Tibial artery (tissue), 4 donors: ENCODE results near the gene AMBP.

Experiments used
- DNase-seq, 2 donors: peaks; one replicate each; pipeline ENCODE4 v3.0.0-alpha.2; 2019
- H3K27ac ChIP-seq, 2 donors: fragments of 200-600 bp; sonication (generic) in 1 of 2; 1 replicate in 1 of 2; 2 replicates in 1 of 2; pipeline ENCODE4 v1.5.1; 2018 to 2019; ENCODE audit warnings: mild to moderate bottlenecking in 1 of 2
- H3K27me3 ChIP-seq, 2 donors: fragments of 200-600 bp; sonication (generic) in 1 of 2; one replicate each; pipeline versions ENCODE4 v1.5.1 to v1.6.0; 2016 to 2019
- H3K36me3 ChIP-seq, 3 donors: fragments of 200-600 bp; sonication (generic) in 2 of 3; one replicate each; pipeline ENCODE4 v1.5.1; 2016 to 2019; ENCODE audit warnings: mild to moderate bottlenecking in 2 of 3
- H3K4me1 ChIP-seq, 4 donors: fragments of 200-600 bp; sonication (generic) in 2 of 4; 1 replicate in 3 of 4; 2 replicates in 1 of 4; pipeline ENCODE4 v1.5.1; 2016 to 2019
- H3K4me3 ChIP-seq, 2 donors: fragments of 200-600 bp; sonication (generic) in 1 of 2; 1 replicate in 1 of 2; 2 replicates in 1 of 2; pipeline ENCODE4 v1.5.1; 2018 to 2019; ENCODE audit warnings: mild to moderate bottlenecking in 2 of 2
- H3K9me3 ChIP-seq, 3 donors: fragments of 200-600 bp; sonication (generic) in 1 of 3; one replicate each; pipeline ENCODE4 v1.5.1; 2016 to 2019
- CTCF ChIP-seq, 2 experiments: fragments of 200-600 bp in 1 of 2; fragments of 450-650 bp in 1 of 2; IDR thresholded peaks; one replicate each; pipeline ENCODE4 v1.5.1; 2017 to 2019; ENCODE audit warnings: antibody characterized with exemption in 2 of 2, mild to moderate bottlenecking in 1 of 2, moderate library complexity in 1 of 2
- intact Hi-C: fragments of 100-400 bp; cut with DNase I; formaldehyde crosslinking; loops from one replicate; pipeline ENCODE4 v1.15.0; 2023; ENCODE audit warnings: low total_unique reads

Gene AMBP

GRCh38 chr9:114119242-114120191 is 41.4 kb upstream of the AMBP start:
- intact Hi-C loops = no loop called here
- Histone ChIP-seq H3K27me3 (no peaks in the 10 kb centered on the region), H3K4me3 (no peak overlapping the region), H3K27ac (no peak overlapping the region), H3K36me3 (no peaks in the 10 kb centered on the region), H3K9me3 (no peaks in the 10 kb centered on the region), H3K4me1 (peaks cover 0 to 21% (median 9%) of the 10 kb centered on the region in 4 donors)
- TF ChIP-seq CTCF (IDR thresholded peaks at IDR 0.05) = no peak
- DNase-seq = no peak

- H3K9me3 ChIP-seq = no peaks in the 10 kb centered on the region
- H3K36me3 ChIP-seq = no peaks in the 10 kb centered on the region
- no peaks in the 10 kb centered on the region for H3K27me3 ChIP-seq
- DNase-seq = peak in 1 of 2 donors; percentile 54
- TF ChIP-seq CTCF (IDR thresholded peaks at IDR 0.05) = no peak
- H3K4me1 ChIP-seq = peaks cover 0 to 32% (median 18%) of the 10 kb centered on the region in 4 donors
- intact Hi-C loops = no loop called here
- H3K27ac ChIP-seq = no peak overlapping the region
- H3K4me3 ChIP-seq = no peak overlapping the region
Observed at GRCh38 chr9:114117996-114118830, 40.1 kb upstream of the AMBP start.

- TF ChIP-seq CTCF (IDR thresholded peaks at IDR 0.05) = no peak
- H3K27ac ChIP-seq = no peak overlapping the region
- intact Hi-C loops = no loop called here
- no peaks in the 10 kb centered on the region for H3K27me3 ChIP-seq
- no peaks in the 10 kb centered on the region for H3K36me3 ChIP-seq
- peaks cover 0 to 38% (median 24%) of the 10 kb centered on the region in 4 donors for H3K4me1 ChIP-seq
- no peaks in the 10 kb centered on the region for H3K9me3 ChIP-seq
- no peak for DNase-seq
- no peak overlapping the region for H3K4me3 ChIP-seq
Observed at GRCh38 chr9:114117614-114117995, 39.5 kb upstream of the AMBP start.

- TF ChIP-seq CTCF (IDR thresholded peaks at IDR 0.05) = no peak
- Histone ChIP-seq H3K36me3 (no peaks in the 10 kb centered on the region), H3K27me3 (no peaks in the 10 kb centered on the region), H3K4me1 (peaks cover 0 to 38% (median 28%) of the 10 kb centered on the region in 4 donors), H3K4me3 (no peak overlapping the region), H3K9me3 (no peaks in the 10 kb centered on the region), H3K27ac (no peak overlapping the region)
- DNase-seq = no peak
- intact Hi-C loops = no loop called here
Observed at GRCh38 chr9:114116126-114116747, 38.1 kb upstream of the AMBP start.

GRCh38 chr9:114115654-114116125 is 37.6 kb upstream of the AMBP start:
- no peak for DNase-seq
- H3K9me3 ChIP-seq = no peaks in the 10 kb centered on the region
- H3K36me3 ChIP-seq = no peaks in the 10 kb centered on the region
- H3K4me1 ChIP-seq = peaks cover 0 to 38% (median 28%) of the 10 kb centered on the region in 4 donors
- intact Hi-C loops = no loop called here
- no peaks in the 10 kb centered on the region for H3K27me3 ChIP-seq
- no peak overlapping the region for H3K27ac ChIP-seq
- no peak for TF ChIP-seq CTCF (IDR thresholded peaks at IDR 0.05)
- no peak overlapping the region for H3K4me3 ChIP-seq
